Adrenal gland (tissue), 12 donors: ENCODE results near the gene SLC43A1. TPM values are rescaled to one million over a fixed set of nuclear protein-coding genes. Genes with fewer than 3 reads are reported as not detected.

Experiments
- DNase-seq, 7 donors: peaks; one replicate each; pipeline ENCODE4 v3.0.0-alpha.2; 2019 to 2020
- H3K27ac ChIP-seq, 5 donors: fragments of 200-600 bp; sonication (generic) in 4 of 5; 1 replicate in 3 of 5; 2 replicates in 2 of 5; pipeline versions ENCODE4 v1.5.1 to v1.8.0; 2016 to 2020; ENCODE audit warnings: mild to moderate bottlenecking in 1 of 5
- H3K27me3 ChIP-seq: fragments of 200-600 bp; 2 replicates; pipeline ENCODE4 v1.8.0; 2021
- H3K36me3 ChIP-seq, 2 donors: fragments of 200-600 bp; replicated peaks in 1 of 2; 1 replicate in 1 of 2; 2 replicates in 1 of 2; pipeline versions ENCODE4 v1.5.1 to v1.8.0; 2018 to 2022
- H3K4me1 ChIP-seq, 2 donors: fragments of 200-600 bp; replicated peaks in 1 of 2; 1 replicate in 1 of 2; 2 replicates in 1 of 2; pipeline versions ENCODE4 v1.5.1 to v1.8.0; 2018 to 2021
- H3K4me3 ChIP-seq, 4 donors: fragments of 200-600 bp; sonication (generic) in 3 of 4; one replicate each; pipeline ENCODE4 v1.5.1; 2016 to 2018
- H3K9me3 ChIP-seq, 3 donors: fragments of 200-600 bp; sonication (generic) in 1 of 3; replicated peaks in 1 of 3; 1 replicate in 2 of 3; 2 replicates in 1 of 3; pipeline versions ENCODE4 v1.5.1 to v1.8.0; 2016 to 2021
- POLR2A ChIP-seq, 2 donors: fragments of 450-650 bp; IDR thresholded peaks; one replicate each; pipeline ENCODE4 v1.6.1; 2017; ENCODE audit warnings: antibody characterized with exemption in 2 of 2, mild to moderate bottlenecking in 2 of 2, moderate library complexity in 1 of 2
- WGBS, 4 donors: extraction: QIAGEN DNeasy Blood & Tissue Kit in 2 of 4; methylation state at CpG; one replicate each; pipeline versions ENCODE4 v1.1.5 to v1.1.7; 2013 to 2017; 5-methylcytosine and 5-hydroxymethylcytosine counted together
- intact Hi-C, 2 donors: fragments of 100-400 bp; cut with DNase I; formaldehyde crosslinking; loops; one replicate each; pipeline versions ENCODE4 v1.14.1 to v1.15.0; 2022 to 2023
- polyA plus RNA-seq, 3 donors: library from polyadenylated mRNA; stranded (reverse); fragments of 200-250 nt in 2 of 3; fragments of 350-450 nt in 1 of 3; fragmentation: Illumina TruSeq in 1 of 3; extraction: RNeasy Lipid Tissue Mini Kit (QIAGEN cat#74804) in 1 of 3; gene quantifications; one replicate each; pipeline ENCODE4 v1.2.3, GENCODE V29; 2013 to 2014
- total RNA-seq, 9 donors: library from RNA; depleted of rRNA in 4 of 9; stranded (reverse); fragments of >200 nt in 4 of 9; fragments of 120-200 nt in 1 of 9; fragmentation: NEBNext Ultra II Directional in 1 of 9; extraction: Animal tissue kit (Norgen Biotek cat#: 25700) in 1 of 9; gene quantifications; one replicate each; pipeline versions ENCODE4 v1.1.0 to v1.2.4, GENCODE V29; 2013 to 2023
- TF ChIP-seq, protein P1 (sequence below), 6 experiments: fragments of 450-650 bp in 4 of 6; fragments of 200-600 bp in 2 of 6; sonication (generic) in 1 of 6; IDR thresholded peaks; 1 replicate in 5 of 6; 2 replicates in 1 of 6; pipeline versions ENCODE4 v1.5.1 to v1.8.0; 2016 to 2021; ENCODE audit warnings: antibody characterized with exemption in 6 of 6, mild to moderate bottlenecking in 2 of 6, moderate library complexity in 1 of 6
- donor health status: healthy with polysubstance abuse.
- donor health status: Bipolar disorder and iron deficiency.
- donor health status: DM: yes; HTN: yes; CAD: no.
- donor health status: DM: no; HTN: no; CAD: no.
- donor health status: DM: no; HTN: no; CAD: no.
- donor health status: DM: yes; HTN: yes; CAD: no.

The SLC43A1 gene
- total and polyA plus RNA-seq, 12 donors, result 3.8 to 32.3 (median 22.9) TPM

DNA sequence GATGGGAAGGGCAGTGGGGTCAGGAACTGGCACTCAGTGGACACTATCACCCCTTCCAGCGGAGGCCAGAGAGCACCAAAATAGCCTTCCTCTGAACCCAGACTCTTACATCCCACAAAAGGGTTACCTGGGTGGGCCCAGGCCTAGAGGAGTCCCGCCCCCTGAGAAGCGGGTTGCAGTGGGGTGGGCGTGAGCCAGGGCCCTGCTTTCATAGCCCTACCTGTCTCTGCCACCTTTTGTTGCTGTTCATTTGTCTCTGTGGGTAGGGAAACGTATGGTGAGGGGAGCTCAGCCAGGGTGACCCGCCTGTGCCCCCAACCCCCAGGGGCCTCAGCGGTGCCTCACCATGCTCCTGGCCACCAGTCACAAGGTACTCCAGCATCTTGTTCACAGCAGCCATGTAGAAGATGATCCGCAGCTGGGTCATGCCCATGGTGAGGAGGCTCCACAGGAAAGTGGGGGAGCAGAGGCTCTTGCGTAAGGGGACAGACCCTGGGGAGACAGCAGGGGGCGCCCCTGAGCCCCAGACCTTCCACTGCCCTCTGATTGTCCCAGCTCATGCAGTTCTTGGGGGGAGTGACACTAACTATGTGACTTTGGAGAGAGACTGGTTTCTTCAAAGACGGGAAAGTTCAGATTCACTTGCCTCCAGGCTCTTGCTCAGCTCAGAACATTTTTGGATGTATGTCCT, 24.0 kb downstream of the SLC43A1 start:
- Histone ChIP-seq H3K4me3 (no peak overlapping the region), H3K27me3 (no peaks in the 10 kb centered on the region), H3K27ac (no peak overlapping the region), H3K9me3 (no peaks in the 10 kb centered on the region), H3K4me1 (no peaks in the 10 kb centered on the region), H3K36me3 (peaks cover 0 to 5% of the 10 kb centered on the region in 2 donors)
- DNase-seq, result peak in 4 of 7 donors; percentile 46 to 65 (median 52)
- 71 to 80% (median 79%) methylated on average over 1 to 11 of the region's 11 CpGs for WGBS, 4 donors
- intact Hi-C loops, result loop anchor here (2.0 to 5.0 kb wide), 2 partner anchors 35 to 36 kb away; no protein-coding TSS in a partner anchor
- TF ChIP-seq POLR2A (IDR thresholded peaks at IDR 0.05), result no peak
- TF ChIP-seq, protein P1, sequence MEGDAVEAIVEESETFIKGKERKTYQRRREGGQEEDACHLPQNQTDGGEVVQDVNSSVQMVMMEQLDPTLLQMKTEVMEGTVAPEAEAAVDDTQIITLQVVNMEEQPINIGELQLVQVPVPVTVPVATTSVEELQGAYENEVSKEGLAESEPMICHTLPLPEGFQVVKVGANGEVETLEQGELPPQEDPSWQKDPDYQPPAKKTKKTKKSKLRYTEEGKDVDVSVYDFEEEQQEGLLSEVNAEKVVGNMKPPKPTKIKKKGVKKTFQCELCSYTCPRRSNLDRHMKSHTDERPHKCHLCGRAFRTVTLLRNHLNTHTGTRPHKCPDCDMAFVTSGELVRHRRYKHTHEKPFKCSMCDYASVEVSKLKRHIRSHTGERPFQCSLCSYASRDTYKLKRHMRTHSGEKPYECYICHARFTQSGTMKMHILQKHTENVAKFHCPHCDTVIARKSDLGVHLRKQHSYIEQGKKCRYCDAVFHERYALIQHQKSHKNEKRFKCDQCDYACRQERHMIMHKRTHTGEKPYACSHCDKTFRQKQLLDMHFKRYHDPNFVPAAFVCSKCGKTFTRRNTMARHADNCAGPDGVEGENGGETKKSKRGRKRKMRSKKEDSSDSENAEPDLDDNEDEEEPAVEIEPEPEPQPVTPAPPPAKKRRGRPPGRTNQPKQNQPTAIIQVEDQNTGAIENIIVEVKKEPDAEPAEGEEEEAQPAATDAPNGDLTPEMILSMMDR (IDR thresholded peaks at IDR 0.05), result peak; percentile 36 to 65 (median 56)

DNA sequence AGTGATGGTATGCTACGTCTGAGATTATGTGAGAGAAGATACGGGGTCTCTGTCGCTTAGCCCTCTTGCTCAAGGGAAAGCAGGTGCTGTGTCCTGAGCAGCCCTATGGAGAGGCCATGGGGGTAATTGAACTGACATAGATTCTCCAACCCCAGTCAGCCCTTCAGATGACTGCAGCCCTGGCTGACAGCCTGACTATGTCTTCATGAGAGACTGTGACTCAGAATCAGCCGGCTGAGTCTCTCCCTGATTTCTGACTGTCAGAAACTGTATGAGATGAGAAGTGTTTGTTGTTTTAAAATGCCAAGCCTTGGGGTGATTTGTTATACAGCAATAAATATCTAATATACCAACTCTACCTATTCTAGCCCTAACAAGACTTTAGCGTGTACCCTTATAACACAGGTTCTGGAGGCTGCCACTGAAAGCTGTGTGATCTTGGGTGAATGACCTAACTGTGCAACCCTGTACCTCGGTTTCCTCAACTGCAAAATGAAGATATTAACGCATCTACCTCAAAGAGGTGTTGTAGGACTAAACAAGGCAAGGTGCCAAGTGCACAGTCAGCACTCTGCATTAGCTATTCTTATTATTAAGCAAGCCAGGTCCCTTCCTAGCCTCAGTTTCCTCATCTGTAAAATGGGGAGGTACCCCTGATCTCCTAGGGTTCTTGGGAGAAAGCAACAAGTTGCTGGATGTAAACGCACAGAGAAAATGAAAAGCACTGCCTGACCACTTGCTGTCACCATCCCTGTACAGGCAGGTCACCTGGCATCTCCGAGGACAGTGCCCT, 24.9 kb downstream of the SLC43A1 start:
- H3K36me3 ChIP-seq, result peaks cover 0 to 5% of the 10 kb centered on the region in 2 donors
- H3K4me3 ChIP-seq, result no peak overlapping the region
- intact Hi-C loops, result loop anchor here in 1 of 2 donors (5.0 kb wide), 1 partner anchor 37 kb away; no protein-coding TSS in a partner anchor
- TF ChIP-seq, protein P1 (IDR thresholded peaks at IDR 0.05), result no peak
- TF ChIP-seq POLR2A (IDR thresholded peaks at IDR 0.05), result no peak
- no peaks in the 10 kb centered on the region for H3K9me3 ChIP-seq
- no peak overlapping the region for H3K27ac ChIP-seq
- DNase-seq, result peak in 1 of 7 donors; percentile 37
- 89 to 92% (median 91%) methylated on average over 8 to 9 of the region's 9 CpGs for WGBS, 4 donors
- no peaks in the 10 kb centered on the region for H3K4me1 ChIP-seq
- no peaks in the 10 kb centered on the region for H3K27me3 ChIP-seq

DNA sequence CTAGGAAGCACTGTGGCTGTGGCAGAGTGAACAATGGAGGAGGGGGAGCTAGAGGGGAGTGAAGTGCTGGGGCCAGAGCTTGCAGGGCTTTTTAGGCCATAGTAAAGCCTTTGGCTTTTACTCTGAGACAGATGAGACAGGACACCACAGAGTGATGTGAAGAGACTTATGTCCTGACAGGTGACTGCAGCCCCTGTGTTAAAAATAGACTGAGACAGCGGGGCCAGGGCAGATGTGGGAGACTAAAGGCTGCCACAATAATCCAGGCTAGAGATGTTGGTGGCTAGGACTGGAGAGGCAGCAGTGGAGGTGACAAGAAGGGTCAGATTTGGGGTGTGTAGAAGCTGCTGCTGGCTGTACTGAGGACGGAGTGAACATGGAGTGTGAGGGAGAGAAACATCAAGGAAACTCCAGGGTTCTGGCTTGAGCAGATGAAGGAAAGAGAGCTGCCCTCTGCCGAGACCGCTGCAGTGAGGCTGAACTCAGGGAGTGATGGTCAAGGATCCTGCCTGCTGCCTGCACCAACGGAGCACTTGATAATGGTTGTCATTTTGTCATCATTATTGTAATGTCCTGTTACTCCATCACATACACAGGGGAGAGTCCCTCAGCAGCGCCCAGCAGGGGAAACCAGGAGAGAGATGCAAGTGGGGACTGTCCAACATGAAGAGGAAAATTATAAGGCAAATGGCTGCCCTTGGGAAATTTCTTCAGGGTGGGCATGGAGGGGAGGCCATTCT, 27.4 kb downstream of the SLC43A1 start:
- no peaks in the 10 kb centered on the region for H3K9me3 ChIP-seq
- H3K4me1 ChIP-seq, result peaks cover 2 to 3% of the 10 kb centered on the region in 2 donors
- 84 to 89% (median 86%) methylated on average over 6 of the region's 6 CpGs for WGBS, 4 donors
- H3K27me3 ChIP-seq, result no peaks in the 10 kb centered on the region
- no peak overlapping the region for H3K27ac ChIP-seq
- TF ChIP-seq, protein P1 (IDR thresholded peaks at IDR 0.05), result no peak
- TF ChIP-seq POLR2A (IDR thresholded peaks at IDR 0.05), result no peak
- DNase-seq, result no peak
- intact Hi-C loops, result loop anchor here in 1 of 2 donors (10.0 kb wide), 1 partner anchor 143 kb away; no protein-coding TSS in a partner anchor
- H3K36me3 ChIP-seq, result peaks cover 0 to 5% of the 10 kb centered on the region in 2 donors
- H3K4me3 ChIP-seq, result no peak overlapping the region
